ENCODE data around the gene XPNPEP2. TPM values are rescaled to one million over a fixed set of nuclear protein-coding genes. Genes with fewer than 3 reads are reported as not detected.

Gene XPNPEP2
- total and polyA plus RNA-seq, 8 donors: 0.33 to 16.3 (median 1.7) TPM

GRCh38 chrX:129791961-129792570 lies 53.3 kb downstream of the XPNPEP2 start:
- Histone ChIP-seq H3K27me3 (no peaks in the 10 kb centered on the region), H3K36me3 (peaks cover 0 to 13% (median 3%) of the 10 kb centered on the region in 4 donors), H3K27ac (no peak overlapping the region), H3K4me3 (no peak overlapping the region), H3K4me1 (no peaks in the 10 kb centered on the region), H3K9me3 (no peaks in the 10 kb centered on the region)
- intact Hi-C loops (cut with DNase I; ENCODE audit: low total_unique reads): no loop called here
- no peak for TF ChIP-seq EP300 (IDR thresholded peaks at IDR 0.05)
- no peak for DNase-seq
- 71 to 95% (median 76%) methylated on average over 6 to 11 of the region's 11 CpGs for WGBS, 5 donors

GRCh38 chrX:129792586-129793291 lies 54.0 kb downstream of the XPNPEP2 start:
- Histone ChIP-seq H3K4me1 (no peaks in the 10 kb centered on the region), H3K9me3 (no peaks in the 10 kb centered on the region), H3K27me3 (no peaks in the 10 kb centered on the region), H3K36me3 (peaks cover 0 to 16% (median 3%) of the 10 kb centered on the region in 4 donors), H3K27ac (no peak overlapping the region), H3K4me3 (no peak overlapping the region)
- intact Hi-C loops (cut with DNase I; ENCODE audit: low total_unique reads): no loop called here
- WGBS, 5 donors: 88 to 97% (median 95%) methylated on average over 8 to 18 of the region's 18 CpGs
- no peak for DNase-seq
- no peak for TF ChIP-seq POLR2AphosphoS5 (IDR thresholded peaks at IDR 0.05)

- TF ChIP-seq EP300 (IDR thresholded peaks at IDR 0.05) (no peak), CTCF (IDR thresholded peaks at IDR 0.05) (no peak), POLR2A (IDR thresholded peaks at IDR 0.05) (no peak), POLR2AphosphoS5 (IDR thresholded peaks at IDR 0.05) (no peak)
- Histone ChIP-seq H3K9me3 (no peaks in the 10 kb centered on the region), H3K4me1 (no peaks in the 10 kb centered on the region), H3K36me3 (peaks cover 0 to 23% (median 3%) of the 10 kb centered on the region in 4 donors), H3K27me3 (no peaks in the 10 kb centered on the region), H3K27ac (no peak overlapping the region), H3K4me3 (no peak overlapping the region)
- intact Hi-C loops (cut with DNase I; ENCODE audit: low total_unique reads): no loop called here
- no peak for DNase-seq
- WGBS, 5 donors: 79 to 92% (median 86%) methylated on average over 7 to 20 of the region's 20 CpGs
These were observed 54.9 kb downstream of the XPNPEP2 start for GRCh38 chrX:129793604-129794191.

GRCh38 chrX:129795584-129795983 lies 56.8 kb downstream of the XPNPEP2 start:
- DNase-seq: no peak
- H3K9me3 ChIP-seq: no peaks in the 10 kb centered on the region
- no peak overlapping the region for H3K4me3 ChIP-seq
- H3K27me3 ChIP-seq: no peaks in the 10 kb centered on the region
- TF ChIP-seq POLR2A (IDR thresholded peaks at IDR 0.05) (no peak), EP300 (IDR thresholded peaks at IDR 0.05) (no peak), CTCF (IDR thresholded peaks at IDR 0.05) (no peak), POLR2AphosphoS5 (IDR thresholded peaks at IDR 0.05) (no peak)
- intact Hi-C loops (cut with DNase I; ENCODE audit: low total_unique reads): no loop called here
- H3K27ac ChIP-seq: no peak overlapping the region
- peaks cover 0 to 23% (median 5%) of the 10 kb centered on the region in 4 donors for H3K36me3 ChIP-seq
- no peaks in the 10 kb centered on the region for H3K4me1 ChIP-seq
- WGBS, 5 donors: 75 to 93% (median 86%) methylated on average over 1 of the region's 1 CpG

- 66 to 96% (median 96%) methylated on average over 3 to 4 of the region's 4 CpGs for WGBS, 5 donors
- TF ChIP-seq CTCF (IDR thresholded peaks at IDR 0.05) (no peak), EP300 (IDR thresholded peaks at IDR 0.05) (no peak), POLR2AphosphoS5 (IDR thresholded peaks at IDR 0.05) (no peak), POLR2A (IDR thresholded peaks at IDR 0.05) (no peak)
- peaks cover 0 to 18% (median 5%) of the 10 kb centered on the region in 4 donors for H3K36me3 ChIP-seq
- H3K9me3 ChIP-seq: no peaks in the 10 kb centered on the region
- no peak overlapping the region for H3K4me3 ChIP-seq
- no peak for DNase-seq
- H3K27me3 ChIP-seq: no peaks in the 10 kb centered on the region
- no peak overlapping the region for H3K27ac ChIP-seq
- intact Hi-C loops (cut with DNase I; ENCODE audit: low total_unique reads): no loop called here
- no peaks in the 10 kb centered on the region for H3K4me1 ChIP-seq
These were observed 58.6 kb downstream of the XPNPEP2 start for GRCh38 chrX:129797251-129797906.

Data from stomach (tissue), 9 donors.